SHP77 (cell line): Measurements from ENCODE around the gene NRXN3.

Experiments
- DNase-seq, 2 experiments: peaks; one replicate each; lab custom pipeline; 2025; lab: John Stamatoyannopoulos, UW

Gene NRXN3

DNA sequence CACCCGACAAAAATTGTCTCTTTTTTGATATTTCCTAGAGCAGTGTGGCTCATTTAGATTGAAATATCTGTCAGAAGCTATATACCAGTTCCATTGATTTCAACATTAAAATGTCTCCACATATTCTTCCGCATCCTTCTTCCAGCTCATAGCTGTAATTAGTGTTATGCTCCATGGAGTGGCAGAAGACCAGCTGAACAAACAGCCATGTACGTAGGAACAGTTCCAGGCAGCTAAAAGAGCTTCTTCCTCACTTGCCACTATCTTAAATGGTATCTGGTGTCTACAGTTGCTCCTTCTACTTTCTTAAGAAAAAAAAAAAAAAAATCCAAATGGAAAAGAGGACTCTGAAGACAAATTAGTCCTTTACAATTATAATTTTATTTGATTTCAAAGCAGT is 1193.1 kb downstream of the NRXN3 start:
- peak; percentile 27 to 37 for DNase-seq

DNA sequence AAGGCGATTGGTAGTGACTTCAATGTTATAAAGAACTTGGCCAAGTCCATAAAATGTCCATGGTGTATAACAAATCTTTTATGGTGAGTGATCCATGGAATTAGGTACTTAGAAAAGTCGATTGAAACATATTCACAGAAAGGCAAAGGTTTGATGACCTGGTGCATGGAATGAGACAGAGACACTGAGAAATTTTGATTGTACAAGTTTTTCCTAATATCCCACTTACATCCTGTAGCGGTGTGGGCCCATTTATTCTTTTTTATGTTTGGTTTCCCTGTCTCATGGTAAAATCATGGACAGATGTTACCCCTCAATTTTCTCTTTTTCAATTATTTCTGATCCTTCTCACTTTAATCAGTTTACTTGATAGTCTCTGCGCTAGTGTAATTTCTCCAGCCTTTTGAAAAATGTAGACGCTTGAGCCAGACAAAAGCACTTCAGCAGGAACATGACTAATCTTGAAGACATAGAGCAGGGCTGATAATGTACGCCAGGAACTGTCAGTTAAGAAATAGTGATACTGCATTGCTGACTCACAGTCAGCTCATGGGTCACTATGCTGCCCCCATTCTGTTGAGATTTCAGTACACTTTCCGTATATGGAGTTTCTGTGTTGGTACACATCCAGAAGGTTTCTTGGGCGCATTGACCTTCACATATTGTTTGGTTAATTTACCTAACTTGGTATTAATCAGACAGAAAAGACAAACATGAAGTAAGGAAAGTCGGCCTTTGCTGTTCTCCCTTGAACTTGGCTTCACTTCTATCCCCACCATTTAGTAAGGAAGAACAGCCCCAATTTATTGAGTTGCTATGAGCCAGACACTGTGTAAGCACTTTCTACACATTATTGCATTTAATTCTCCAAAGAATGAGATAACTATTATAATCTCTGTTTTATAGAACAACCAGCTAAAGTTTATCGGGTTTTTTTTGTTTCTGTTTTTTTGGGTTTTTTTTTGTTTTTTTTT is 1199.5 kb downstream of the NRXN3 start:
- no peak for DNase-seq

DNA sequence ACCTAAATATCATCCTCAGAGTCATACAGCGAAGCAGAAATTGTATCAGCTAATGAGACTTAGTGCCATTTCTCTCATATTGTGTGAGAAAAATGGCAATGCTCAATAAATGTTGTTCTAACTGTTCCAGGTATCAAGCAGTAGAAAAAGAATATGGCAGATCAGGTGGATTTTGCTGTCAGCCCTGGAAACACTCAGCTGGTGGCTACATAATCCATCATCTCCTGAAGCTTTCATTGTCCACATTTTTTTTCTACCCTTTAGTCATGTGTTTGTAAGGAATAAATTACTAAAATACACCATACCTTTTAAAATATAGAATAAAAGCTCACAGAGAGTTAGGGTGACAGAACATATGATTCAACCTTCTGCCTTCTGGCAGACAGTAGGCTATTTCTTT is 1200.8 kb downstream of the NRXN3 start:
- no peak for DNase-seq

DNA sequence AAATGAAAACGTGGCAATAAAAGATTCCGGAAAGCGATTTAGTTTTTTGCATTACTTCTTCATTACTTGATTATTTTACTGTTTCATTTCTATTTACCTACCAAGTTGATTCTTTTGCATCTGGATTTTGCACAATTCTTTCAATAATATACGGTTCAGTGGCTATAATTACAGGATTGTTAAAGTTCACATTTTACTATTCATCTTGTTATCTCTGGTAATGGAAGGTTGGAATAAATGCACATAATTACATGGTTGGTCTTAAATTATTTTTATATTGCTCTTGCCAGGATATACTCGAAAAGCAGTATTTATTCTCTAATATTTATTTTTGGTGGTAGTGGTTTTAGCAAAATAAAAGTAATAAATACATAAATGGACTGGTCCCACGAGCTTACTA is 1203.3 kb downstream of the NRXN3 start:
- DNase-seq = no peak

DNA sequence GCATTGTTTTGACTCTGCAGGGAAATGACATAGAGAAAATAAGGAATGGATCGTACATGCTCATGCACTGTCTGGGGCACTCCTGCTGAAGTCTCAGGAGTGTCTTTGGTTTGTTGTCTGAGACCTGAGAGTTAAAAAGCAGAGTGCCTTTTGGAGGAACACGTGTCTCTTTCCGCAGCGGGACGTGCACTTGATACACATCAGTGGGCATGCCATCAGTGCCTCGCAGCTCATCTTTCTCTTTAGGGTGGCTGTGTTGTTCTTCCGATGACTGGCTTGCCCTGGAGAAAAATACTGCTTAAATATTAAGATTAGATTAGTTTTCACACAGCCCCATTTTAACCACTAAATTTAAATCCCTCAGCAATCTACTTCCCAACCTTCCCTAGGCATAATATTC is 1205.2 kb downstream of the NRXN3 start:
- DNase-seq = no peak

DNA sequence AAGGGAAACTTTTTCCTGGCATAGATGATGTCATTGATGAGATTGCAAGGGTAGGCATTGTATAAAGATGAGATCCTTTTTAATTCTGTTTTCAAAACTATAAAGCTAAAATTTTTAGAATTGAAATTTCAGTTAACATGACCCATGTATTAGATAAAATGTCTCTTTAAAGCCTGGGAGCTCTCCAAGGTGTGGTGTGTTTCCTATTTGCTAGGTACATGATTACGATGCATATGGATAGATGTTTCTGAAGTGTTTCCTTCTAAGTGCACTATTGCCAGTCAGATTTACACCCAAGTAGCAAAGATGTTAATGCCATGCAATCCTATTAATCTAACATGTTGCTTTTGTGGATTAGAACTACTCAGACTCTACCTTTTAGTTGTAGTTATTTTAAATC is 1206.4 kb downstream of the NRXN3 start:
- no peak for DNase-seq

DNA sequence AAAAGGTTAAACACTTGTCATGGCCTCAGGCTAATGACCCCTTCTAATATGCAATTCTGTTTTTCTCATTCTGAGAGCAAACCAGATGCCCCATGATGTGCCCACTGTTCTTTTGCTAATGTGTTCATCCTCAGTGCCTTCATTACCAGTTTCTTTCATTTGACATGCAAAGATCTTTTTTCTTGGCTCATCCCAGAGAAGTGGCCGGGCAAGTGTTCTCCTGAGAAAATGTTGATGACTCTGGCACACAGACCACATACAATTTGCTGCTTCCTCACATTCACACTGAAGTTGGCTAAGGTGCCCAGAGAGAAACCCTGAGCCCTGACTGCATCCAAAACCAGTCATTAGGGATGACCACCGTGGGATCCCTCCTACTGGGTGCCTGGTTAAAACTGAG is 1207.8 kb downstream of the NRXN3 start:
- no peak for DNase-seq

DNA sequence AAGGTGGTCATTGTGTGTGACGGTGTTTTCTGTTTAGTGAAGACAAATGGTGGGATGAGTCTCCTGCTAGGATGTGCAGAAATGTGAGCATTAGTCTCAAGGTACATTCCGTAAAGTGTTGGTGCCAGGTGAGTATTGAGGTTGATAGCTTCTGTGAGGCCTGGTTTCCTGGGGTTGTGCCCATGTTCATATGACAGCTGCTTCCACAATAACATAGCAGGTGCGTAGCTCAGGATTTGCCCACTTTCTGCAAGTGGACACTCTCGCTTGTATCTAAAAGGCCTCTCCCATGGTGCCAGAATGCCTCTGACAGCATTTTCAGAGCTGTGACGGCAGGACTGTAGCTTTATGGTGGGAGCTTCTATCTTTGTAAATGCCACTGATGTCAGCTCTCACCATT is 1209.1 kb downstream of the NRXN3 start:
- no peak for DNase-seq

DNA sequence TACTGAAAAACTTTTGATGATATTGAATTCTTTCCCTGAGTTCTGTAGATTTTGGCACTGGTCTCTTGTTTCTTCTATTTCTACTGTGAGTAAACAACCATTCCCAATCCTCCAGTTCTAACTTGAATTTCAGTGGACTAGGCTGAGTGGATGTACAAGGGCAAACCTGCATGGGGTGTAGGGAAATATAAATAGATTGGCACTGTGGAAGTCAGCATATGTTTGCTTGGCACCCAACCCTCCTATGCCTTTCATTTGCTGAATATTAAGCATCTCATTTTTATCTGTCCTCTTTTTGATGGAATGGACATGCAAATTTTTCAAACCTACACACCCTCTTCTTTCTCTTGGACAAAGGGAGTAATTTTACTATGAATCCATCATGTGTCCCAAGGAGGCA is 1212.9 kb downstream of the NRXN3 start:
- no peak for DNase-seq

DNA sequence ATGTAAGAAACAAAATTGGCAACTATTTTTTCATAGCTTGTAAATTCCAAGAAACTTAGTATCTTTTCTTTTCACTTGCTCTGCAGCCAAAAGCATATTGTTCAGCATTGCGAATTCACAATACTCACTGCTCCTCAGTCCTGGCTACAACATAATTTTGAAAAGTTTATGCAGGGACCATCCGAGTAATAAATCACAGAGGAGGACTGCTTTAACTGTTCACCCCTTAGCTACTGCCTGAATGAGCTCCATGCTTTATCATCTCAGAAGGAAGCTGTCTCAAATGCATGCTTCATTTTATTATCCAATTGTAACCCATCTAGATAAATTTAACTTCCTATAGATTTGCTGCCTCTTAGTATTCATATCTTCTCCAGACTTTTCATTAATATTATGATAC is 1213.3 kb downstream of the NRXN3 start:
- DNase-seq = no peak

DNA sequence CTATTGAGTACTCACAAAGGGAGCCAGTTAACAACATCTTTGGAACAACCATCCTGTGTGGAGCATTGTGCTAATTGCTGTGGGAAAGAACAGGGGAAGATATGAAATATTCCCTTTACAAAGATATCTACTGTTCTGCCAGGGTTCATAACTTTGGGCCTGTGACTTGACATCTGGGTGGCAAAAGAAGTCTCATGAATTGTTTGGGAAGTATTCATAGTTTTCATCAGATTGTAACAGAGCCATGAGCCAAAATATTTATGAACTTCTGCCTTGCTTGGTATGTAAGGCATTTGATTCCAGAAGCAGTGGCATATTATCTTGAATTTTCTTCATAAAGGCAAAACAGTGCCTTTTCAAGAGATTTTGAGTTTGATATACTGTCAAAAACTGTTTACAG is 1224.9 kb downstream of the NRXN3 start:
- no peak for DNase-seq

DNA sequence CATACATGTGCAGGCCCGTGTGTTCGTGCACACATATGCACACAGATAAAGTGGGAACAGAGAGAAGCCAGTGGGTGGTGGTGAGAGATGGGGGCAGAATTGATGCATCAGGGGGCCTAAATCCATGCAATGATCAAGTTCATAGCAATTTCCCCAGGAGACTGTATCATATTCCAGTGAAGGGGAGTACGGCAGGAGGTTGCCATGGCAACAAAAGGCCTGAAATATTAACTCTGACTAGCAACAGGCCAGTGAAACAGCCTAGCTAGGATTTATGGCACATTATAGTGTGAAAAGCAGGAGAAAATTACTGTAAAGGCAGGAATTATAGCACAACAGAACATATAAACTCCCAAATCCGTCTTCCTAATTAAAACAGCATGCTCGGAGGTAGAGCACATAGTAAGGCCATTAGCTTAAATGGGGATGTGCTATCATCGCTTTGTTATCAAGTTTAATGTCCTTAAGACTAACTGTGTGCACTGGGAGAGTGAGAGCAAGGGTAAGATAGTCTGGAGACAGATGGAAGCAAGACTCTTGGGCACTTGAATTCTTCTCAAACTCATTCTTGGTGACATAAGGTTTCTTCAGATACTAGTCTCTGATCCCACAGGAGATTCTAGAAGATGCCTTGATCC is 1234.8 kb downstream of the NRXN3 start:
- no peak for DNase-seq

DNA sequence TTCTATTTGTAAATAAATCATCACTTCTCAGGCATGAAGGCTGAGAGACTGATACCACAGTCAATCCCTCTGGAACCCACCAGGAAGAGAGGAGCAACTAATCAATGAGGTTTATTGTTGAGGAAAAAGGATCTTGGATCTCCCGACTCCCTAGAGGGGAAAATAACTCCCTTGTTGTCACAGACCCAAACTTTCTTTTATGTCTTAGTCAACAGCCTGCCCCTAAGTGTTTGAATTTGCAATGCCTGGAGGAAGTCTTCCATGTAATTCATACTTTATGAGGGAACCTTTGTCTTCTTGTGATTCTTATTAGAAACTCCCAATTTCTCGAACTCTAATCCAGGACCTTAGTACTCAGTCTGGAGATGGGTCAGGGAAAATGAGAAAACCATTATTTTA is 1235.3 kb downstream of the NRXN3 start:
- no peak for DNase-seq

DNA sequence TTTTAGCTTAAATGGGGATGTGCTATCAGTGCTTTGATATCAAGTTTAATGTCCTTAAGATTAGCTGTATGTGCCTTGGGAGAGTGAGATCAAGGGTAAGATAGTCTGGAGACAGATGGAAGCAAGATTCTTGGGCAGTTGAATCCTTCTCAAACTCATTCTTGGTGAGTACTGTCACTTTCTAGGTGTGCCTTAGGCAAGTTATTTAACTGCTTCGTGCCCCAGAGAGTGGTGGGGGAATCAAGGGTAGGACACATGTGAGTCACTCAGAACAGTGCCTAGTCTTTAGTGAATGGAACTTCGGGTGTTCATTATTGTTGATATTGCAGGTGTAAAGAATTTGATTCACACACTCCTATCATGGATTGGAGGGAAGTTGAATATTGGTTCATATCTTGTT is 1237.4 kb downstream of the NRXN3 start:
- DNase-seq = no peak

DNA sequence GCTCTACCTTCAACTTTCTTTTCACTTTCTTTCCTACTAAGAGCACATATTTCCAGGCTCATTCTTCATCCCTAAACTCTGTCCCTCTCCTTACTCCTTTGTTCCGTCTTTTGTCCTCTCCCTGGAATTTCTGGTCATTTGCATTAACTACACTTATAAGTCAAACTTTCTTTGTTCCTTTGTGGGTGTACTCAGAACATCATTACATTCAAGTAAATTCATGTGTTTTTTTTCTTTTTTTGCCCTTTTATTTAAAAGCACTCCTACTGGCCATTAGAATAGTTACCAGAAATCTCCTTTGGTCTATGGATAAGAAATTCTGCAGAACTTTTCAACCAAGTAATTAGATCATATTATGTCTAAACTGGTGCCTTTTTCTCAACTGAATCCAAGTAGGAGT is 1238.5 kb downstream of the NRXN3 start:
- DNase-seq = no peak

DNA sequence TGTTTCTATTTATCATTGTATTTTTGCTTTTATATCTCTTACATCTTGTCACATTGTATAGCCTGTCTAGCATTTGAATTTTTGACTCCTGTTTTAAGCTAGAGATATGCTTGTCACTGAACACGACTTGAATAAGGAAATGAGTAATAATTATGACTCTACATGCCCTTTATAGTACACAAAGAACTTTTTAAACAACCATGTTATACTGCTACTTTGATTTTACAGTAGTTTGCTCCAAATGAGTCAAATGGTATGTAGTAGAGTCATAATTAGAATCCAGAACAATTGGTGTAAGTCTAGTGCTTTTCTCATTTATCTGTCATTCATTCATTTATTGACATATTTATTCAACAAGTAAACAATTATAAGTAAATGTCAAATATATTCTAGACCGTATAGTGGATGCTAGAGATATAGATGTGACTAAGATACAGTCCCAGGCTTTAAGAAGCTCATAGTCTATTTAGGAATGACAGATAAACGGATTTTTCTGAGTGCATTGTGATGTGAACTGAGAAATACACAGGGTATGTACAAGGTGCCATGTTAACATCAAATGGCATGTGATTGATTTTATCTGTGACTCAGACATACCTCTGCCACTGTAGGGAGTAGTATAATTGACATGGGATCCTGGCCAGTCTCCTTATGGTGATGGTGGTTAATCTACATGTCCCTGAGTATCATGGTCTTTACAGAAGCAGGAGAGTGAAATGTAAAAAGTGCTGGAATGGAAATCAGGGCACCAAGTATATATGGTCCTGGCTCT is 1241.4 kb downstream of the NRXN3 start:
- no peak for DNase-seq

DNA sequence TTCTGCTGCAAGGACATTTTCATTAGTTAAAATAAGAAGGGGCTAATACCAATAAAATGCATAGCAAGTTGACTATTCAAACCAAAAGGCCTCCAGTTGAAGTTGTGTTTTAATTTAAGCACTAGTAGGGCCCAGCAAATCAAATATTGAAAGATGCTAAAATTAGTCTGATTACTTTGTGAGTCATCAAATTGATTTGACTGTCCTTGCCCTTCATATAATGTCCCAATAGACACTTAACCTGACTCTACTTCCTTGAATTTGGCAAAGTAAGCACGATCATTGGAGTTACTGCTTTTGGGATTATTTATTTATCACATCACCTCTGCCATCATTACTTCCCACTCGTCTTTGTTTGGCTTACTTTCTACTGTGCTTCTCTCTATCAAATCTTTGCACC is 1242.6 kb downstream of the NRXN3 start:
- DNase-seq = no peak

DNA sequence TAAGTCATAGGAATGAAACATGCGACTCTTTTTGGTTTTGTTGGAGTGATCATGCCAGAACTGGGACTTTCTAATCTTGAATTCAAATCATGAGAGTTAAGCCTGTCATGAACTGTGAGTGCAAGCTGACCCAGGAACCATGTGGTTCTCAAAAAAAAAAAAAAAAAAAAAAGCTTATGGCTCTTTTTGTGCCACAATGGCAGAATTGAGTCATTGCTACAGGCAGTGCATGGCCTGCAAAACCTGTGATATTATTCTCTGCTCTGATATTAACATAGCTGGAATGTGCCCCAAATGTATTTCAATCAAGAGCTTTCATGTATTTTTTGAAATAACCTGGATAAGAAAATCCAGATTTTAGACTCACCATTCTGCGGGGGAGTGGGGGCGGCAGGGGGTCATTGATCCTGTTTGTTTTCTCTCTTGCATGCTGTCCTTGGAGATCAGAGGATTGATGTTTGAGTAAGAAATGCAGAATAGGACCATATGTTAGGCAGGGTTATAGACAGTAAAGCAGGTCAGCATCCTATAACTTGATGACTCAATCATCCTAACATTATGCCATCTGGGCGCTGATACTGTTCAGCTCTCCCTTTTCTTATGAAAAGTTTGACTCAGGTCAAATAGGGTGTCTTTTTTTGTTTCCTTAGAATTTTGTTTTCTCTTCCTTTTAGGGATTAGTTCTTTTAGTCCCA is 1243.7 kb downstream of the NRXN3 start:
- no peak for DNase-seq

DNA sequence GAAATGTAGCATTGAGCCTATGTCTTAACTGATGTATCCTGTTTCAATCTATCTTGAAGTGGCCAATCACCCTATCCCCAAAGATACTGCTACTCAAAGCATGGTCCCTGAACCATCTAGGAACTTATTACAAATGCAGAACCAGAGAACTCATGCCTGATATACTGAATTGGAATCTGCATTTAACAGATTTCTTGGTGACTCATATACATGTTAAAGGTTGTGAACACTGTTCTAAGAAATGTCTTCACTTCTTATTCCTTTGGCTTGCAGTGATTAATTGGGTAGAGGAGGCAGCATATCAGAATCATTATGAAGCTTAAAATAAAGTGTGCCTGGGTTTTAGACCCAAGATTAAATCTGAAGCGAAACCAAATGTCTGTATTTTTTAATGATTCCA is 1245.6 kb downstream of the NRXN3 start:
- no peak for DNase-seq

DNA sequence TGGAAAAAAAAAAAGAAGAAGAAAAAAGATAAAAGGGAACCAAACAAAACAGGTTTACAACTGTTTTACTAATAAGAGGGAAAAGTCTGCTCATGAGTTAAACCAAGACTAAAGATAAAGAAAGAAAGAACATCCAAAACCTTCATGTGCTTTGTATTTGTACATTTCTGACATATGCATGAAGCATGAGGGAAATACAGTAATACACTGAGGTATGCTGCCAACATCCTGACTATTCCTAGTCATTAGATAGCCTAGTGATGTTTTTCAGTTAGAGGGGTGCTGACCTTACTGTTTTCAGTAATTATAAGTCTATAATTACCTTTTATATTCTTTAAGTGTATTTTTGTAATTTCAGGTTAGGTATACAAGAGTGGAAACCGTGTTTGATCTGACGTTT is 1247.8 kb downstream of the NRXN3 start:
- no peak for DNase-seq

DNA sequence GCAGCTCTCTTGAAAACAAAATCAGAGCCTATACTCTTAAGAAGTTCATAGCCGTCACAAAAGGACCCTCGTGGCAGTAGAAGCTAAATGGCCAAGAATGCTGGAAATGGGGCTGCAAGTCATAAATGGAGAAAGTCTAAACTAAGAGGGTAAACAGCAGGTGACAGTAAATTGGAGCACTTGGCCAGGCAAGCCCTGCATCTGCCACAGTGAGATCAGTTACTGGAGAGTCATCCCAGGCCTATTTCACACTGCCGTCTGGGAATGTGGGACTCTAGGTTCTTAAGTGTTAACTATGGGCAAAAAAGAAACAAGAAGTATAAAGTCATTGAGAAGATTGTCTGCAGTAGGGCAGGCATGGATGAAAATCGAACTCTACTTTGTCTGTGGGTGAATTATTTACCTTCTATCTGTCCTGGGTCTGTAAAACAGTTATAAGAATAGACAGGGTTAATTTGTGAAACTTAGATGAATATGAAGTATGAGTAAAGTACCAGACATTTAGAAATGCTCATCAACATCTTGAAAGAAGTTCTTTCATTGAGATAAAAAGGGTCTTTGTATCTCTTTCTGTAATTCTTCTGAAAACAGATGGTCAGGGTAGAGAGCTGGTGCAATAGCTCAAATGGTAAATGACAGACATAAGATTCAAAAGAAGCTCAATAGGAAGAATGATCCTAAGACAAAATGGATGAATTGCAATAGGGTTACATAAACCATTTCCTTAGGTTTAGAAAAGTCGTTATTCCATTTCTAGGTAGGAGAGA is 1248.7 kb downstream of the NRXN3 start:
- no peak for DNase-seq
